SK-N-SH treated with all-trans-retinoic acid at 6 μM for 48 hours (cell line): ENCODE measurements around the gene IQCK.

Experiments used
- ARNTL ChIP-seq: fragments of 450-650 bp; formaldehyde crosslinking; IDR thresholded peaks from 2 replicates; pipeline ENCODE4 v1.5.0; 2020; ENCODE audit warnings: low read depth, mild to moderate bottlenecking, moderate library complexity, borderline replicate concordance
- CREB5 ChIP-seq: fragments of 250-450 bp; sonication (Bioruptor Pico); IDR thresholded peaks from 2 replicates; pipeline ENCODE4 v1.5.1; 2020; ENCODE audit warnings: low read depth, mild to moderate bottlenecking, moderate library complexity
- CSRNP3 ChIP-seq: fragments of 250-450 bp; sonication (Bioruptor Pico); IDR thresholded peaks from 2 replicates; pipeline ENCODE4 v1.5.1; 2021; ENCODE audit warnings: mild to moderate bottlenecking, moderate library complexity
- PATZ1 ChIP-seq: fragments of 250-450 bp; sonication (Bioruptor Pico); IDR thresholded peaks from 2 replicates; pipeline ENCODE4 v1.8.0; 2020; ENCODE audit warnings: mild to moderate bottlenecking, moderate library complexity, borderline replicate concordance
- PPARA ChIP-seq: fragments of 250-450 bp; sonication (Bioruptor Pico); IDR thresholded peaks from 2 replicates; pipeline ENCODE4 v1.5.0; 2020; ENCODE audit warnings: mild to moderate bottlenecking, borderline replicate concordance
- SNAI2 ChIP-seq: fragments of 250-450 bp; sonication (Bioruptor Pico); IDR thresholded peaks from 2 replicates; pipeline ENCODE4 v1.5.0; 2020; ENCODE audit warnings: mild to moderate bottlenecking, moderate library complexity
- TOX ChIP-seq: fragments of 250-450 bp; sonication (Bioruptor Pico); IDR thresholded peaks from 2 replicates; pipeline ENCODE4 v1.8.0; 2021; ENCODE audit warnings: mild to moderate bottlenecking, moderate library complexity, borderline replicate concordance
- ZFP3 ChIP-seq: fragments of 250-450 bp; sonication (Bioruptor Pico); IDR thresholded peaks from 2 replicates; pipeline ENCODE4 v1.5.0; 2020; ENCODE audit warnings: mild to moderate bottlenecking, moderate library complexity

- no peak for TF ChIP-seq SNAI2 (CRISPR knock-in tag)
- no peak for TF ChIP-seq ARNTL (CRISPR knock-in tag)
- no peak for TF ChIP-seq TOX
- no peak for TF ChIP-seq PPARA (CRISPR knock-in tag)
- no peak for TF ChIP-seq PATZ1 (CRISPR knock-in tag)
- no peak for TF ChIP-seq CREB5 (CRISPR knock-in tag)
- TF ChIP-seq ZFP3 (CRISPR knock-in tag) = no peak
- TF ChIP-seq CSRNP3 (CRISPR knock-in tag) = no peak
Observed at GRCh38 chr16:19769239-19769638, 51.2 kb downstream of the IQCK start.
